Calu3 (cell line): ENCODE measurements around the gene SNTB2. TPM values are rescaled to one million over a fixed set of nuclear protein-coding genes. Genes with fewer than 3 reads are reported as not detected.

ENCODE experiments used
- BruUV-seq: library from RNA; stranded (reverse); fragments of 400-500 nt; replicated peaks from 2 replicates; lab custom pipeline; 2021; lab: Mats Ljungman, UMichigan
- CTCF ChIA-PET: fragments of 300-600 bp; sonication (Branson Sonifier 250); formaldehyde crosslinking; loops from one replicate; lab custom pipeline; 2022; ENCODE audit warnings: antibody characterized with exemption; lab: Charles Lee
- DNase-seq: peaks from one replicate; pipeline ENCODE4 v3.0.0; 2022
- H3K27ac Mint-ChIP-seq: one replicate; pipeline ENCODE4 v1.8.0; 2022; ENCODE audit warnings: mixed read lengths; ENCODE audit not compliant: unreplicated experiment
- H3K27me3 Mint-ChIP-seq: one replicate; pipeline ENCODE4 v1.8.0; 2022; ENCODE audit warnings: mixed read lengths; ENCODE audit not compliant: unreplicated experiment
- H3K36me3 Mint-ChIP-seq: one replicate; pipeline ENCODE4 v1.8.0; 2022; ENCODE audit warnings: mild to moderate bottlenecking, moderate library complexity, mixed read lengths; ENCODE audit not compliant: insufficient read depth, unreplicated experiment
- H3K4me1 Mint-ChIP-seq: one replicate; pipeline ENCODE4 v1.8.0; 2022; ENCODE audit warnings: mild to moderate bottlenecking, low read depth, mixed read lengths; ENCODE audit not compliant: unreplicated experiment
- H3K4me3 Mint-ChIP-seq: one replicate; pipeline ENCODE4 v1.8.0; 2022; ENCODE audit warnings: mild to moderate bottlenecking, low read depth, moderate library complexity, mixed read lengths; ENCODE audit not compliant: unreplicated experiment
- H3K9me3 Mint-ChIP-seq: one replicate; pipeline ENCODE4 v1.8.0; 2022; ENCODE audit warnings: low read depth, mixed read lengths; ENCODE audit not compliant: unreplicated experiment
- CTCF ChIP-seq: fragments of 200-600 bp; IDR thresholded peaks from one replicate; pipeline ENCODE4 v1.8.0; 2022; ENCODE audit warnings: antibody characterized with exemption; ENCODE audit not compliant: unreplicated experiment
- intact Hi-C: fragments of 100-400 bp; cut with micrococcal nuclease; formaldehyde crosslinking; loops from one replicate; pipeline ENCODE4 v1.10.0; 2022; ENCODE audit not compliant: unreplicated experiment
- total RNA-seq: library from RNA; stranded (reverse); gene quantifications from 2 replicates; pipeline ENCODE4 v1.2.3, GENCODE V29; 2022

SNTB2 gene
- total RNA-seq, 1 experiment from 2014 or later: 29.3 TPM

GRCh38 chr16:69307856-69308255, 120.9 kb downstream of the SNTB2 start:
- no peak for TF ChIP-seq CTCF
- no peak for DNase-seq
- H3K27me3 Mint-ChIP-seq: no peaks in the 10 kb centered on the region
- intact Hi-C loops: no loop called here
- H3K9me3 Mint-ChIP-seq: no peaks in the 10 kb centered on the region
- no peak overlapping the region for H3K4me3 Mint-ChIP-seq
- no TSS peak for BruUV-seq
- CTCF ChIA-PET: no interaction called here
- no peak overlapping the region for H3K27ac Mint-ChIP-seq
- H3K4me1 Mint-ChIP-seq: peaks cover 8% of the 10 kb centered on the region
- peaks cover 20% of the 10 kb centered on the region for H3K36me3 Mint-ChIP-seq

- Mint-ChIP-seq H3K4me3 (no peak overlapping the region), H3K36me3 (peaks cover 34% of the 10 kb centered on the region), H3K27me3 (no peaks in the 10 kb centered on the region), H3K4me1 (peaks cover 8% of the 10 kb centered on the region), H3K9me3 (no peaks in the 10 kb centered on the region), H3K27ac (no peak overlapping the region)
- TF ChIP-seq CTCF: no peak
- intact Hi-C loops: no loop called here
- no TSS peak for BruUV-seq
- DNase-seq: no peak
- CTCF ChIA-PET: no interaction called here
Observed at GRCh38 chr16:69309316-69309715, 122.4 kb downstream of the SNTB2 start.

GRCh38 chr16:69310653-69311532, 123.9 kb downstream of the SNTB2 start, which contains the start of gene VPS4A:
VPS4A (plus strand) TSS chr16:69311350; CDS start chr16:69311512, 162 bp downstream.
- Mint-ChIP-seq H3K4me1 (peaks cover 8% of the 10 kb centered on the region), H3K9me3 (no peaks in the 10 kb centered on the region), H3K4me3 (peak within 1 kb of the TSS; percentile 87), H3K27ac (peak within 1 kb of the TSS; percentile 75), H3K27me3 (no peaks in the 10 kb centered on the region), H3K36me3 (peaks cover 47% of the 10 kb centered on the region)
- intact Hi-C loops: no loop called here
- CTCF ChIA-PET: interaction anchor here (0.5 kb wide), 1 partner anchor 229 kb away, joined by 6 read pairs; no protein-coding TSS in a partner anchor
- peak; percentile 91 for TF ChIP-seq CTCF
- DNase-seq: peak; percentile 99
- no TSS peak for BruUV-seq

DNA sequence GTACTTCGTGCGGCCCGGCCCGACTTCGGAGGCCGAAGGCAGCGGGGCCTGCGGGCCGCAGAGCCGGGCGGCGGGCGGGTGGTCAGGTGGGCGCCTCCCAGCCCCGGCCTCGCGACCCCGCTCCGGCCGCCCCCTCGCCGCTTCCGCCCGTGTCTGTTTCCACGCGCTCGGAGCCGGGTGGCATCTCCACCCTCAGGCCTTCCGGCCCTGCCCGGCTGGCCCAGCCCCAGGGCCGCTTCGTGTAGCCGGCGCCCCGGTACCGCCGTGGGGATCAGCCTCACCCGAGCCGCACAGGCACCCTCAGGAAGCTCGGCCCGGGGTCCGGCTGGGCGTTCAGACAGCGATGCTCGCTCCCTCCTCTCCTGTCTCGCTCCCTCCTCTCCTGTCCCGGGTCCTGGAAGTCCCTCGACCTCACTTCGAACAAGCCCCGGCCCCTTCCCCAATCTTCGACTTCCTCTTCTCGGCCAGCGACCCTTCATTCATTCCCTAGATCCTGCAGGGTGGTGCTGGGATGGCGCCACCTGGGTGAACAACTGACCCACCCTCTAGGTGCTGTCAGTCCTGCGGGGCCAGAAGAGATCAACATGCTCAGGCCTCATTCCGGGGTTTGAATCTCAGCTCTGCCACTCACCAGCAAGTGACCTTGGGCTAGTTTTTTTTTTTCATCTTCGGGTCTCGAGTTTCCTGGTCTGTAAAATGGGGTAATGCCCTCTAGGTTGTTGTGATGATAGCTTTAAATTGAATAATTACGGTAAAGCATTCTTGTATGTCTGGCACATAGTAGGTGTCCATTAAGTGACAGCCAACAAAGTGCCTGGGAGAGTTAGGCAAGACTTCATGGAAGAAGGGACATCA, 124.8 kb downstream of the SNTB2 start:
- intact Hi-C loops: no loop called here

More for the DNA sequence above, 124.8 kb downstream of the SNTB2 start:
- peak; percentile 58 for DNase-seq
- peak overlapping the region; percentile 75 for H3K27ac Mint-ChIP-seq
- no peaks in the 10 kb centered on the region for H3K27me3 Mint-ChIP-seq
- peaks cover 55% of the 10 kb centered on the region for H3K36me3 Mint-ChIP-seq
- no peaks in the 10 kb centered on the region for H3K9me3 Mint-ChIP-seq
- H3K4me3 Mint-ChIP-seq: peak overlapping the region; percentile 87
- H3K4me1 Mint-ChIP-seq: peaks cover 8% of the 10 kb centered on the region
- TF ChIP-seq CTCF: no peak
- CTCF ChIA-PET: interaction anchor here (0.6 kb wide), 1 partner anchor 173 kb away, joined by 6 read pairs; no protein-coding TSS in a partner anchor
- BruUV-seq: TSS peak; percentile 63
